GM12892 (cell line): ENCODE results near the gene ADARB2.

Experiments used
- DNase-seq: peaks from one replicate; pipeline ENCODE4 v3.0.0; 2011; ENCODE audit not compliant: insufficient read length
- FAIRE-seq: peaks from 2 replicates; lab custom pipeline; 2011; peaks lifted over from hg19 to GRCh38; lab: Jason Lieb, UNC
- POLR2A ChIP-seq: IDR thresholded peaks from 2 replicates; pipeline ENCODE4 v1.6.1; 2011; ENCODE audit warnings: low read depth, low read length, control low read depth
- POLR2AphosphoS5 ChIP-seq: IDR thresholded peaks from 2 replicates; pipeline ENCODE4 v1.6.1; 2011; ENCODE audit warnings: low read depth, low read length, control low read depth
- TAF1 ChIP-seq: IDR thresholded peaks from 2 replicates; pipeline ENCODE4 v1.6.1; 2011; ENCODE audit warnings: low read depth, mild to moderate bottlenecking, control low read depth, low read length, borderline replicate concordance

The ADARB2 gene

GRCh38 chr10:1643908-1644179, 93.5 kb downstream of the ADARB2 start:
- no peak for DNase-seq
- FAIRE-seq, result no peak
- no peak for TF ChIP-seq TAF1
- TF ChIP-seq POLR2A, result no peak
- TF ChIP-seq POLR2AphosphoS5, result no peak

GRCh38 chr10:1643161-1643907, 94.0 kb downstream of the ADARB2 start:
- DNase-seq (no peak), FAIRE-seq (peak; percentile 69)
- TF ChIP-seq POLR2AphosphoS5 (peak; percentile 43; the same call in 1 of the 2 replicates), TAF1 (no peak)

GRCh38 chr10:1642600-1643160, 94.6 kb downstream of the ADARB2 start:
- TF ChIP-seq POLR2AphosphoS5 (no peak), POLR2A (no peak), TAF1 (no peak)
- FAIRE-seq, result no peak
- DNase-seq, result no peak

- DNase-seq (no peak), FAIRE-seq (no peak)
- TF ChIP-seq POLR2A (no peak), TAF1 (no peak), POLR2AphosphoS5 (no peak)
These were observed 95.9 kb downstream of the ADARB2 start for GRCh38 chr10:1641402-1641801.

- FAIRE-seq, result no peak
- no peak for TF ChIP-seq POLR2A
- TF ChIP-seq POLR2AphosphoS5, result no peak
- TF ChIP-seq TAF1, result no peak
- DNase-seq, result no peak
These were observed 98.4 kb downstream of the ADARB2 start for GRCh38 chr10:1638889-1639419.

GRCh38 chr10:1635340-1635739, 102.0 kb downstream of the ADARB2 start:
- DNase-seq (no peak), FAIRE-seq (no peak)
- TF ChIP-seq POLR2AphosphoS5, result no peak
- no peak for TF ChIP-seq POLR2A
- TF ChIP-seq TAF1, result no peak

GRCh38 chr10:1634239-1634638, 103.1 kb downstream of the ADARB2 start:
- no peak for FAIRE-seq
- TF ChIP-seq TAF1, result no peak
- TF ChIP-seq POLR2AphosphoS5, result no peak
- TF ChIP-seq POLR2A, result no peak
- no peak for DNase-seq

GRCh38 chr10:1633783-1634182, 103.5 kb downstream of the ADARB2 start:
- no peak for TF ChIP-seq TAF1
- no peak for FAIRE-seq
- no peak for DNase-seq

- TF ChIP-seq POLR2AphosphoS5 (no peak), TAF1 (no peak), POLR2A (no peak)
- FAIRE-seq, result no peak
These were observed 104.7 kb downstream of the ADARB2 start for GRCh38 chr10:1632596-1632995.

GRCh38 chr10:1632141-1632540, 105.2 kb downstream of the ADARB2 start:
- FAIRE-seq (no peak), DNase-seq (no peak)
- TF ChIP-seq TAF1, result no peak
- no peak for TF ChIP-seq POLR2A
- no peak for TF ChIP-seq POLR2AphosphoS5

More at GRCh38 chr10:1632596-1632995, 104.7 kb downstream of the ADARB2 start:
- no peak for DNase-seq

- no peak for FAIRE-seq
- no peak for DNase-seq
- TF ChIP-seq POLR2A (no peak), POLR2AphosphoS5 (no peak), TAF1 (no peak)
These were observed 106.0 kb downstream of the ADARB2 start for GRCh38 chr10:1631282-1631681.

GRCh38 chr10:1630304-1630703, 107.0 kb downstream of the ADARB2 start:
- FAIRE-seq, result no peak
- no peak for DNase-seq
- TF ChIP-seq POLR2AphosphoS5 (no peak), TAF1 (no peak), POLR2A (no peak)
